PC-3 (cell line): ENCODE measurements around the gene FBXW2. TPM values are rescaled to one million over a fixed set of nuclear protein-coding genes. Genes with fewer than 3 reads are reported as not detected.

Experiments used
- ATAC-seq: fragments of 200-7000 bp; cut with Tn5 transposase; 2 replicates; pipeline ENCODE4 v1.9.1; 2020; ENCODE audit warnings: mild to moderate bottlenecking, moderate library complexity
- BruUV-seq: library from RNA; stranded (reverse); fragments of 400-500 nt; replicated peaks from 2 replicates; lab custom pipeline; 2021; lab: Mats Ljungman, UMichigan
- CTCF ChIA-PET: fragments of 300-600 bp; sonication (Branson Sonifier 250); formaldehyde crosslinking; loops from one replicate; lab custom pipeline; 2022; ENCODE audit warnings: antibody characterized with exemption; lab: Charles Lee
- POLR2A ChIA-PET: fragments of 300-600 bp; sonication (Branson Sonifier 250); formaldehyde crosslinking; loops from one replicate; lab custom pipeline; 2022; ENCODE audit warnings: antibody characterized with exemption; ENCODE audit not compliant: unreplicated experiment; lab: Charles Lee
- DNase-seq: peaks from one replicate; pipeline ENCODE4 v3.0.0-alpha.2; 2015
- H2AFZ ChIP-seq: fragments of 300-600 bp; sonication (generic); 2 replicates; pipeline ENCODE4 v1.6.0; 2016; ENCODE audit warnings: antibody characterized with exemption, low read length
- H3F3A ChIP-seq: fragments of 300-600 bp; sonication (generic); one replicate; pipeline ENCODE4 v1.6.0; 2017; ENCODE audit warnings: antibody characterized with exemption, low read length, control low read depth, mild to moderate bottlenecking; ENCODE audit not compliant: unreplicated experiment
- H3K27ac ChIP-seq: fragments of 300-600 bp; sonication (generic); 2 replicates; pipeline ENCODE4 v1.5.1; 2016; ENCODE audit warnings: mild to moderate bottlenecking, low read length
- H3K27me3 ChIP-seq: fragments of 300-600 bp; sonication (generic); 2 replicates; pipeline ENCODE4 v1.6.1; 2016; ENCODE audit warnings: low read length, mixed read lengths
- H3K36me3 ChIP-seq: fragments of 300-600 bp; sonication (generic); 2 replicates; pipeline ENCODE4 v1.6.1; 2016; ENCODE audit warnings: low read depth, mixed run types, low read length, mixed read lengths
- H3K4me1 ChIP-seq: fragments of 300-600 bp; sonication (generic); 2 replicates; pipeline ENCODE4 v1.5.1; 2016; ENCODE audit warnings: low read length; ENCODE audit not compliant: insufficient read depth
- H3K4me2 ChIP-seq: fragments of 300-600 bp; sonication (generic); 2 replicates; pipeline ENCODE4 v1.6.0; 2016; ENCODE audit warnings: low read length
- H3K4me3 ChIP-seq: fragments of 300-600 bp; sonication (generic); 2 replicates; pipeline ENCODE4 v1.5.1; 2016; ENCODE audit warnings: mild to moderate bottlenecking, low read length, mixed read lengths
- H3K79me2 ChIP-seq: fragments of 300-600 bp; sonication (generic); 2 replicates; pipeline ENCODE4 v1.6.1; 2017; ENCODE audit warnings: low read length, mixed read lengths
- H3K9ac ChIP-seq: fragments of 300-600 bp; sonication (generic); 2 replicates; pipeline ENCODE4 v1.6.0; 2016; ENCODE audit warnings: mild to moderate bottlenecking, low read length
- H3K9me2 ChIP-seq: fragments of 300-600 bp; sonication (generic); replicated peaks from 2 replicates; pipeline ENCODE4 v1.6.1; 2016; ENCODE audit warnings: mixed run types, low read length, mixed read lengths
- H3K9me3 ChIP-seq: fragments of 300-600 bp; sonication (generic); 2 replicates; pipeline ENCODE4 v1.6.1; 2016; ENCODE audit warnings: low read length, mixed read lengths
- H4K20me1 ChIP-seq: fragments of 300-600 bp; sonication (generic); 2 replicates; pipeline ENCODE4 v1.6.1; 2016; ENCODE audit warnings: low read length, mixed read lengths
- CTCF ChIP-seq: fragments of 300-600 bp; sonication (generic); conservative IDR thresholded peaks from 2 replicates; pipeline ENCODE4 v1.5.1; 2017; ENCODE audit warnings: antibody characterized with exemption, low read depth, mild to moderate bottlenecking, low read length
- EZH2 ChIP-seq: fragments of 300-600 bp; sonication (generic); IDR thresholded peaks from one replicate; pipeline ENCODE4 v1.6.1; 2017; ENCODE audit warnings: antibody characterized with exemption, mild to moderate bottlenecking, low read length; ENCODE audit not compliant: unreplicated experiment
- EZH2phosphoT487 ChIP-seq: fragments of 300-600 bp; sonication (generic); IDR thresholded peaks from 2 replicates; pipeline ENCODE4 v1.6.1; 2018; ENCODE audit warnings: mild to moderate bottlenecking, antibody characterized with exemption, low read length, borderline replicate concordance
- intact Hi-C: fragments of 100-400 bp; cut with micrococcal nuclease; formaldehyde crosslinking; loops from 2 replicates; pipeline ENCODE4 v1.9.0; 2023
- total RNA-seq: library from RNA; depleted of rRNA; stranded (reverse); fragments of >200 nt; gene quantifications from 2 replicates; pipeline ENCODE4 v1.2.3, GENCODE V29; 2014

The FBXW2 gene
- total RNA-seq, 1 experiment from 2014 or later = 30.5 TPM

- CTCF ChIA-PET = no interaction called here
- no TSS peak for BruUV-seq
Observed at GRCh38 chr9:120758544-120758943, 34.7 kb downstream of the FBXW2 start.

GRCh38 chr9:120757026-120757913 lies 35.9 kb downstream of the FBXW2 start:
- no peaks in the 10 kb centered on the region for H3K4me1 ChIP-seq
- H3K36me3 ChIP-seq = 0 out of 2 replicates have a peak, but pooled peaks cover 2% of the 10 kb centered on the region
- ATAC-seq (no peak), DNase-seq (no peak)
- H3K4me2 ChIP-seq = no peak overlapping the region
- ChIA-PET POLR2A (no interaction called here), CTCF (interaction anchor here (0.5 to 0.6 kb wide), 2 partner anchors 55 to 193 kb away, joined by 3 read pairs; no protein-coding TSS in a partner anchor)
- H4K20me1 ChIP-seq = no peaks in the 10 kb centered on the region
- no peak for TF ChIP-seq EZH2
- TF ChIP-seq EZH2phosphoT487 = no peak
- no peak for TF ChIP-seq CTCF
- intact Hi-C loops = loop anchor here (2.0 to 5.0 kb wide), 3 partner anchors 135 to 318 kb away; partner anchors contain the start of gene CNTRL
- H3F3A ChIP-seq = no peaks in the 10 kb centered on the region
- H3K9ac ChIP-seq = no peak overlapping the region
- no peak overlapping the region for H3K27ac ChIP-seq
- H3K9me3 ChIP-seq = no peaks in the 10 kb centered on the region
- no peaks in the 10 kb centered on the region for H3K9me2 ChIP-seq
- no peaks in the 10 kb centered on the region for H3K79me2 ChIP-seq
- BruUV-seq = no TSS peak
- H3K4me3 ChIP-seq = no peak overlapping the region
- no peak overlapping the region for H2AFZ ChIP-seq
- H3K27me3 ChIP-seq = no peaks in the 10 kb centered on the region

More at GRCh38 chr9:120758544-120758943, 34.7 kb downstream of the FBXW2 start:
- POLR2A ChIA-PET = no interaction called here
- DNase-seq (no peak), ATAC-seq (no peak)
- Histone ChIP-seq H2AFZ (no peak overlapping the region), H3K4me1 (no peaks in the 10 kb centered on the region), H3K36me3 (peaks cover 7% of the 10 kb centered on the region; the same call in 1 of the 2 replicates), H3K79me2 (no peaks in the 10 kb centered on the region), H4K20me1 (no peaks in the 10 kb centered on the region), H3K4me2 (no peak overlapping the region), H3K9me2 (no peaks in the 10 kb centered on the region), H3K4me3 (no peak overlapping the region), H3K27ac (no peak overlapping the region), H3K9ac (no peak overlapping the region), H3K9me3 (no peaks in the 10 kb centered on the region), H3F3A (no peaks in the 10 kb centered on the region), H3K27me3 (no peaks in the 10 kb centered on the region)
- TF ChIP-seq EZH2 (no peak), EZH2phosphoT487 (no peak), CTCF (no peak)
- intact Hi-C loops = loop anchor here (5.0 kb wide), 1 partner anchor 136 kb away; no protein-coding TSS in a partner anchor
